DMS153 treated with DMSO at 0.1 percent for 48 hours (cell line): Measurements from ENCODE around the gene TMEM178B.

Experiments used
- DNase-seq: peaks from one replicate; lab custom pipeline; 2025; ENCODE audit not compliant: unreplicated experiment; lab: John Stamatoyannopoulos, UW

The TMEM178B gene

GRCh38 chr7:141511676-141512396, 438.0 kb downstream of the TMEM178B start:
- no peak for DNase-seq

GRCh38 chr7:141512597-141512996, 438.7 kb downstream of the TMEM178B start:
- no peak for DNase-seq

GRCh38 chr7:141513720-141514119, 439.9 kb downstream of the TMEM178B start:
- no peak for DNase-seq

GRCh38 chr7:141515941-141516340, 442.1 kb downstream of the TMEM178B start:
- no peak for DNase-seq

- no peak for DNase-seq
These were observed 445.8 kb downstream of the TMEM178B start for GRCh38 chr7:141519623-141520022.

GRCh38 chr7:141522657-141523342, 448.9 kb downstream of the TMEM178B start:
- DNase-seq, result no peak

GRCh38 chr7:141525973-141526514, 452.2 kb downstream of the TMEM178B start:
- DNase-seq, result no peak

- DNase-seq, result no peak
These were observed 453.2 kb downstream of the TMEM178B start for GRCh38 chr7:141527076-141527475.

- no peak for DNase-seq
These were observed 454.5 kb downstream of the TMEM178B start for GRCh38 chr7:141528399-141528798.
